K562 (cell line): ENCODE data around the gene PTCH2. TPM values are rescaled to one million over a fixed set of nuclear protein-coding genes. Genes with fewer than 3 reads are reported as not detected.
A peak's percentile ranks its signal among the peaks of the same experiment; 100 is the strongest.

Experiments
- MITF ChIP-seq: IDR thresholded peaks from 2 replicates; pipeline ENCODE4 v1.6.1; 2014; ENCODE audit warnings: antibody characterized with exemption
- MTA3 ChIP-seq: fragments of 450-650 bp; formaldehyde crosslinking; IDR thresholded peaks from 2 replicates; pipeline ENCODE4 v1.6.1; 2017; ENCODE audit warnings: mild to moderate bottlenecking, borderline replicate concordance
- NBN ChIP-seq: fragments of 450-650 bp; IDR thresholded peaks from 2 replicates; pipeline ENCODE4 v1.6.1; 2016; ENCODE audit warnings: low read depth, mild to moderate bottlenecking
- NELFE ChIP-seq: IDR thresholded peaks from 2 replicates; pipeline ENCODE4 v1.6.1; 2011; ENCODE audit warnings: mild to moderate bottlenecking; ENCODE audit not compliant: insufficient read depth, insufficient read length
- NR4A1 ChIP-seq, 2 experiments: fragments of 250-450 bp in 1 of 2; fragments of 450-650 bp in 1 of 2; sonication (Bioruptor Pico) in 1 of 2; IDR thresholded peaks; 2 replicates each; pipeline versions ENCODE4 v1.4.0 to v1.6.1; 2016 to 2020; ENCODE audit warnings: mild to moderate bottlenecking in 2 of 2, missing compliant biosample characterization in 1 of 2, missing genetic modification characterization in 1 of 2, moderate library complexity in 1 of 2
- RAD21 ChIP-seq, 2 experiments: fragments of 250-450 bp in 1 of 2; fragments of 450-650 bp in 1 of 2; sonication (Bioruptor Pico) in 1 of 2; formaldehyde crosslinking in 1 of 2; IDR thresholded peaks in 1 of 2; conservative IDR thresholded peaks in 1 of 2; 2 replicates each; pipeline versions ENCODE4 v1.4.0 to v1.8.0; 2020 to 2022; ENCODE audit warnings: mild to moderate bottlenecking in 2 of 2, moderate library complexity in 1 of 2
- RBM25 ChIP-seq: fragments of 200-400 bp; formaldehyde crosslinking; IDR thresholded peaks from 2 replicates; pipeline ENCODE4 v1.6.1; 2018; ENCODE audit warnings: low read length, low read depth, moderate library complexity; ENCODE audit not compliant: severe bottlenecking
- SPI1 ChIP-seq: IDR thresholded peaks from 2 replicates; pipeline ENCODE4 v1.6.1; 2011; ENCODE audit warnings: low read depth, low read length, control low read depth, borderline replicate concordance
- TAF15 ChIP-seq: fragments of 200-400 bp; formaldehyde crosslinking; IDR thresholded peaks from 2 replicates; pipeline ENCODE4 v1.6.1; 2017; ENCODE audit warnings: mild to moderate bottlenecking, low read depth, low read length, moderate library complexity
- TEAD4 ChIP-seq, 2 experiments: sonication (generic) in 1 of 2; formaldehyde crosslinking in 1 of 2; IDR thresholded peaks; 2 replicates each; pipeline versions ENCODE4 v1.6.1 to v1.8.0; 2012 to 2022; ENCODE audit warnings: borderline replicate concordance in 1 of 2, inconsistent platforms in 1 of 2, low read length in 1 of 2, mild to moderate bottlenecking in 1 of 2, missing genetic modification reagents in 1 of 2
- ZBTB34 ChIP-seq: fragments of 250-450 bp; sonication (Bioruptor Pico); IDR thresholded peaks from 2 replicates; pipeline ENCODE4 v1.8.0; 2021; ENCODE audit warnings: mild to moderate bottlenecking, moderate library complexity
- ZFX ChIP-seq: sonication (generic); formaldehyde crosslinking; IDR thresholded peaks from 2 replicates; pipeline ENCODE4 v1.8.0; 2022; ENCODE audit warnings: mild to moderate bottlenecking, missing genetic modification reagents, moderate library complexity
- ZNF263 ChIP-seq: sonication (generic); formaldehyde crosslinking; IDR thresholded peaks from 2 replicates; pipeline ENCODE4 v1.8.0; 2022; ENCODE audit warnings: mild to moderate bottlenecking, missing genetic modification reagents, borderline replicate concordance
- ZNF655 ChIP-seq: fragments of 250-450 bp; sonication (Bioruptor Pico); IDR thresholded peaks from 2 replicates; pipeline ENCODE4 v1.5.0; 2021
- polyA plus RNA-seq, 8 experiments: library from polyadenylated mRNA; depleted of rRNA in 4 of 8; stranded (reverse) in 5 of 8; unstranded in 3 of 8; fragments of >200 nt; fragmentation: Nextera tagmentation in 2 of 8; fragmentation: Illumina TruSeq in 1 of 8; extraction: Ambion mirVana in 2 of 8; extraction: Trizol in 1 of 8; gene quantifications; 2 replicates each; pipeline versions ENCODE4 v1.2.1 to v1.2.3, GENCODE V29; 2011 to 2014; ENCODE audit warnings: inconsistent platforms in 1 of 8, missing spikeins in 1 of 8
- total RNA-seq, 7 experiments: library from RNA; depleted of rRNA in 6 of 7; stranded (reverse); fragments of >200 nt in 6 of 7; fragmentation: Illumina TruSeq in 2 of 7; extraction: Trizol in 2 of 7; gene quantifications; 2 replicates each; pipeline versions ENCODE4 v1.2.1 to v1.2.3, GENCODE V29; 2011 to 2021; ENCODE audit warnings: low replicate concordance in 1 of 7
- TF ChIP-seq, protein P1 (sequence below): sonication (generic); formaldehyde crosslinking; IDR thresholded peaks from 2 replicates; pipeline ENCODE4 v1.9.0; 2022; ENCODE audit warnings: mild to moderate bottlenecking, missing genetic modification reagents

PTCH2 gene
- total and polyA plus RNA-seq, 9 of the 15 experiments (the other 6 are each of a cell fraction or from before 2014, with no cell fraction given) = 0.15 to 27.3 (median 0.48) TPM; not detected in 1

DNA sequence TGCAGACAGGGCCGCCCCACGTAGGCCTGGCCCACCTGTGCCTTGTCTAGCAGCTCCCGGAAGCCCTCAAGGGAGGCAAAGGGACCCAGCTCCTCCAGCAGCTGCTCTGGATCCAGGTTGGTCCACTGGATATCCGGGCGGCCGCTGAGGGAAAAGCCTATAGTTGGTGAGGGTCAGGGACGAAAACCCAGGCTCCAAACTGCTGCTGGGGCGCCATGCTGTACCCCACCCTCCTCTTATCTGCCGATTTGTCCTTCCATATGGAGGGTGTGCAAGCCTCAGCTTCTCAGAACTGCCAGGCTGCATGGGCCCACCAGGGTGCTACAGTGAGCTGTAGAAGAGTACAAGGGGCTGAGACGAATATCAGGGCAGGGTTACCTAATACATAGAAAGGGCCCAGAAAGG is 12.2 kb downstream of the PTCH2 start (continued):
- no peak for TF ChIP-seq TAF15
- no peak for TF ChIP-seq NBN
- TF ChIP-seq ZFX = 0 out of 2 replicates have a peak, but pooled peaks have one; percentile 23
- TF ChIP-seq ZBTB34 (CRISPR knock-in tag) = no peak
- TF ChIP-seq ZNF263 (CRISPR knock-in tag) = no peak
- TF ChIP-seq MITF = no peak
- no peak for TF ChIP-seq RBM25
- 0 out of 2 replicates have a peak, but pooled peaks have one; percentile 39 for TF ChIP-seq MTA3
- TF ChIP-seq NR4A1 (CRISPR knock-in tag; IDR thresholded peaks at IDR 0.05) = no peak
- peak; percentile 83; the same call in 1 of the 2 replicates for TF ChIP-seq NR4A1 (tag; IDR thresholded peaks at IDR 0.05)
- TF ChIP-seq, protein P1, sequence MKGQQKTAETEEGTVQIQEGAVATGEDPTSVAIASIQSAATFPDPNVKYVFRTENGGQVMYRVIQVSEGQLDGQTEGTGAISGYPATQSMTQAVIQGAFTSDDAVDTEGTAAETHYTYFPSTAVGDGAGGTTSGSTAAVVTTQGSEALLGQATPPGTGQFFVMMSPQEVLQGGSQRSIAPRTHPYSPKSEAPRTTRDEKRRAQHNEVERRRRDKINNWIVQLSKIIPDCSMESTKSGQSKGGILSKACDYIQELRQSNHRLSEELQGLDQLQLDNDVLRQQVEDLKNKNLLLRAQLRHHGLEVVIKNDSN (CRISPR knock-in tag) = no peak
- no peak for TF ChIP-seq SPI1
- no peak for TF ChIP-seq ZNF655 (CRISPR knock-in tag)
- TF ChIP-seq RAD21 (CRISPR knock-in tag; conservative IDR thresholded peaks at IDR 0.05 in 1 of 2, IDR thresholded peaks at IDR 0.05 in 1 of 2) = peak in 1 of 2 experiments; percentile 33; a peak in 2 of 4 replicates
- TF ChIP-seq NELFE = no peak
- TF ChIP-seq TEAD4 (IDR thresholded peaks at IDR 0.05; ENCODE audit: low read length) = 0 out of 2 replicates have a peak, but pooled peaks have one; percentile 23
- no peak for TF ChIP-seq TEAD4 (CRISPR knock-in tag; IDR thresholded peaks at IDR 0.05; ENCODE audit: borderline replicate concordance)
